IMR-90 (cell line): ENCODE results near the gene NFRKB. TPM values are rescaled to one million over a fixed set of nuclear protein-coding genes. Genes with fewer than 3 reads are reported as not detected.
"Not testable (repeated sequence)": the region's sequence is repeated elsewhere in the genome, so short reads cannot be mapped to it uniquely, and the experiment has no call there.

Experiments used
- ATAC-seq: fragments of 200-7000 bp; cut with Tn5 transposase; 2 replicates; pipeline ENCODE4 v1.9.1; 2020; ENCODE audit warnings: low read depth, mild to moderate bottlenecking, moderate library complexity
- BruUV-seq: library from RNA; stranded (reverse); fragments of 400-500 nt; replicated peaks from 2 replicates; lab custom pipeline; 2021; lab: Mats Ljungman, UMichigan
- CTCF ChIA-PET: fragments of 300-600 bp; formaldehyde crosslinking; extraction: SDS; loops from one replicate; lab custom pipeline; 2021; ENCODE audit warnings: antibody characterized with exemption; lab: Yijun Ruan, JAX
- POLR2A ChIA-PET: fragments of 300-600 bp; sonication (Branson Sonifier 250); formaldehyde crosslinking; loops from one replicate; lab custom pipeline; 2022; ENCODE audit warnings: antibody characterized with exemption; ENCODE audit not compliant: unreplicated experiment; lab: Charles Lee
- DNase-seq: peaks from one replicate; pipeline ENCODE4 v3.0.0; 2013
- H2AFZ ChIP-seq: replicated peaks from 2 replicates; pipeline ENCODE3; 2013; ENCODE audit warnings: low read length, mild to moderate bottlenecking; ENCODE audit not compliant: poor library complexity
- H2AK5ac ChIP-seq: 2 replicates; pipeline ENCODE4 v1.6.1; 2013; ENCODE audit warnings: low read depth, low read length, inconsistent platforms
- H2AK9ac ChIP-seq: replicated peaks from 2 replicates; pipeline ENCODE3; 2013; ENCODE audit warnings: mild to moderate bottlenecking, low read depth, low read length, moderate library complexity; ENCODE audit not compliant: poor library complexity
- H2BK120ac ChIP-seq: 2 replicates; pipeline ENCODE4 v1.6.1; 2013; ENCODE audit warnings: low read depth, low read length, inconsistent platforms
- H2BK15ac ChIP-seq: 3 replicates; pipeline ENCODE4 v1.6.1; 2013; ENCODE audit warnings: low read depth, low read length, inconsistent platforms
- H2BK20ac ChIP-seq: 2 replicates; pipeline ENCODE4 v1.6.1; 2013; ENCODE audit warnings: low read depth, mild to moderate bottlenecking, inconsistent platforms, low read length, moderate library complexity
- H2BK5ac ChIP-seq: 2 replicates; pipeline ENCODE4 v1.6.1; 2013; ENCODE audit warnings: mild to moderate bottlenecking, low read depth, low read length, inconsistent platforms; ENCODE audit not compliant: poor library complexity, severe bottlenecking
- H3K14ac ChIP-seq: replicated peaks from 2 replicates; pipeline ENCODE4 v1.6.1; 2013; ENCODE audit warnings: low read depth, low read length, inconsistent platforms
- H3K18ac ChIP-seq: 2 replicates; pipeline ENCODE4 v1.6.1; 2013; ENCODE audit warnings: low read depth, low read length, control low read depth
- H3K23ac ChIP-seq: 2 replicates; pipeline ENCODE4 v1.6.1; 2013; ENCODE audit warnings: low read depth, low read length, inconsistent platforms
- H3K27ac ChIP-seq: 2 replicates; pipeline ENCODE4 v1.5.1; 2013; ENCODE audit warnings: mild to moderate bottlenecking, control low read depth, low read length; ENCODE audit not compliant: insufficient read depth
- H3K27me3 ChIP-seq: 2 replicates; pipeline ENCODE4 v1.6.1; 2013; ENCODE audit warnings: low read length; ENCODE audit not compliant: control insufficient read depth, insufficient read depth
- H3K36me3 ChIP-seq: 2 replicates; pipeline ENCODE4 v1.6.1; 2013; ENCODE audit warnings: low read length, mixed read lengths; ENCODE audit not compliant: control insufficient read depth, insufficient read depth
- H3K4ac ChIP-seq: 2 replicates; pipeline ENCODE4 v1.6.1; 2013; ENCODE audit warnings: low read depth, low read length, inconsistent platforms
- H3K4me1 ChIP-seq: 2 replicates; pipeline ENCODE4 v1.6.1; 2013; ENCODE audit warnings: low read length, mixed read lengths; ENCODE audit not compliant: control insufficient read depth, insufficient read depth
- H3K4me2 ChIP-seq: 2 replicates; pipeline ENCODE4 v1.6.1; 2013; ENCODE audit warnings: low read depth, mild to moderate bottlenecking, control low read depth, low read length, moderate library complexity
- H3K4me3 ChIP-seq: 2 replicates; pipeline ENCODE4 v1.5.1; 2013; ENCODE audit warnings: low read depth, mild to moderate bottlenecking, control low read depth, low read length, moderate library complexity; ENCODE audit not compliant: insufficient read depth
- H3K56ac ChIP-seq: 2 replicates; pipeline ENCODE4 v1.6.1; 2013; ENCODE audit warnings: low read length, inconsistent platforms; ENCODE audit not compliant: insufficient read depth; ENCODE audit errors: extremely low read depth
- H3K79me1 ChIP-seq, 2 experiments: 2 replicates each; pipeline ENCODE4 v1.6.1; 2013; ENCODE audit warnings: low read length in 2 of 2, inconsistent platforms in 1 of 2, low read depth in 1 of 2
- H3K9ac ChIP-seq: 2 replicates; pipeline ENCODE4 v1.6.1; 2013; ENCODE audit warnings: low read depth, low read length, control low read depth
- H3K9me1 ChIP-seq: 2 replicates; pipeline ENCODE4 v1.6.1; 2013; ENCODE audit warnings: low read length, inconsistent platforms; ENCODE audit not compliant: insufficient read depth
- H3K9me3 ChIP-seq: 2 replicates; pipeline ENCODE4 v1.6.1; 2013; ENCODE audit warnings: low read length; ENCODE audit not compliant: control insufficient read depth, insufficient read depth
- H4K20me1 ChIP-seq: 2 replicates; pipeline ENCODE4 v1.6.1; 2013; ENCODE audit warnings: low read length, inconsistent platforms; ENCODE audit not compliant: insufficient read depth
- H4K5ac ChIP-seq: 2 replicates; pipeline ENCODE4 v1.6.1; 2013; ENCODE audit warnings: mild to moderate bottlenecking, low read depth, low read length, control low read depth
- H4K8ac ChIP-seq, 2 experiments: 2 replicates each; pipeline ENCODE4 v1.6.1; 2013; ENCODE audit warnings: low read depth in 2 of 2, low read length in 2 of 2, control low read depth in 1 of 2, inconsistent platforms in 1 of 2
- H4K91ac ChIP-seq: 2 replicates; pipeline ENCODE4 v1.6.1; 2013; ENCODE audit warnings: low read depth, low read length, inconsistent platforms; ENCODE audit not compliant: insufficient read depth
- BHLHE40 ChIP-seq: fragments of 150-350 bp; IDR thresholded peaks from 2 replicates; pipeline ENCODE4 v1.6.1; 2016; ENCODE audit warnings: mild to moderate bottlenecking, low read depth, low read length
- CEBPB ChIP-seq: IDR thresholded peaks from 2 replicates; pipeline ENCODE4 v1.6.1; 2012; ENCODE audit warnings: low read depth, low read length, improper control_type of control experiment
- CHD1 ChIP-seq: IDR thresholded peaks from 2 replicates; pipeline ENCODE4 v1.6.1; 2012; ENCODE audit warnings: low read depth, low read length, improper control_type of control experiment
- MAFK ChIP-seq: IDR thresholded peaks from 2 replicates; pipeline ENCODE4 v1.6.1; 2012; ENCODE audit warnings: low read depth, low read length, improper control_type of control experiment
- POLR2A ChIP-seq: IDR thresholded peaks from 2 replicates; pipeline ENCODE4 v1.6.1; 2012; ENCODE audit warnings: mild to moderate bottlenecking, low read depth, low read length
- RAD21 ChIP-seq: IDR thresholded peaks from 2 replicates; pipeline ENCODE4 v1.6.1; 2012; ENCODE audit warnings: low read length, improper control_type of control experiment
- SMC3 ChIP-seq: fragments of 150-350 bp; IDR thresholded peaks from 2 replicates; pipeline ENCODE4 v1.6.1; 2016; ENCODE audit warnings: low read depth, mild to moderate bottlenecking, antibody characterized with exemption, low read length, moderate library complexity
- WGBS, 2 experiments: methylation state at CpG; one replicate each; pipeline versions ENCODE4 v1.1.5 to v1.1.7; 2013; ENCODE audit warnings: missing lambda C conversion rate in 2 of 2; ENCODE audit not compliant: insufficient read length in 1 of 2; ENCODE audit errors: extremely low coverage in 2 of 2; 5-methylcytosine and 5-hydroxymethylcytosine counted together
- dilution Hi-C: fragments of 300-500 bp; cut with HindIII; formaldehyde crosslinking; loops from one replicate; pipeline ENCODE4 v1.14.3; 2018; ENCODE audit warnings: low sequenced_read_pairs; ENCODE audit not compliant: unreplicated experiment
- in situ Hi-C: fragments of 300-500 bp; cut with MboI; formaldehyde crosslinking; loops from 3 replicates; pipeline ENCODE4 v1.14.3; 2019; ENCODE audit warnings: low sequenced_read_pairs, inconsistent platforms, mixed read lengths
- intact Hi-C: fragments of 100-400 bp; cut with micrococcal nuclease; formaldehyde crosslinking; loops from 2 replicates; pipeline ENCODE4 v1.10.0; 2022
- polyA plus RNA-seq, 3 experiments: library from polyadenylated mRNA; depleted of rRNA; stranded (reverse); fragments of >200 nt; gene quantifications; 2 replicates each; pipeline ENCODE4 v1.2.3, GENCODE V29; 2012; ENCODE audit warnings: low replicate concordance in 1 of 3
- total RNA-seq: library from RNA; depleted of rRNA; stranded (reverse); fragments of >200 nt; gene quantifications from 2 replicates; pipeline ENCODE4 v1.2.3, GENCODE V29; 2012

NFRKB gene
- total and polyA plus RNA-seq, 2 of the 4 experiments (the other 2 are of a cell fraction), result 15.2 to 28.9 TPM

DNA sequence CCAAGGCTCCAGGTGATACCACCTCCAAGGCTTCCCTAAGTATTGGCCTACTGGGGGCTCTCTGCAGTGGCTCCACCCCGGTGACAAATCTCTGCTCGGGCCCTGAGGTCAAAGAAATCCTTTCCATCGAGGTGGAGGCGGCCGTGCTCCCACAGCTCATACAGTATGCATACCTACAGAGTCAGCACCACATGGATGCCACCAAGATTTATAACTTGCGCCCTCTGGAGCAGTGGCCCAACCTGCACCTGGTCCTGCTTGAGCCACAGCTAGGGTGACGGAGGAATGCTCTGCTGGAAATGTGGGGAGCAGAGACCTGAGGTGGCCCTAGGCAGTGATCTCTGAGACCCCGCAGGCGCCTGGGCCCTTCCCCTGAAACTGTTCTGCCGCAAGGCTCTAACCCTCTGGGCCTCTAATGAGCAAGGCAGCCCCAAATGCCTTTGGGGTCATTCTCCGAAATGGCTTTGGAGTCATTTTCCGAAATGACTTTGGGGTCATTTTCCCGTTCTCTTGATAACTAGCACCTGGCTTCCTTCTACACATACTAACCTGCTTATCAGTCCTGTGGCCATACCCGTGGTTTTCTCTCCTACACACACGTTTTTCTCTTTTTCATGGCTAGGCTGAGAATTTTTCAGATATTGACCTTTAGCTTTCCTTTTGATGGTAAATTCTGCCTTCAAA is 45.8 kb downstream of the NFRKB start:
- Histone ChIP-seq H3K27ac (no peak overlapping the region), H3K14ac (no peak overlapping the region), H4K91ac (no peak overlapping the region), H3K56ac (no peak overlapping the region), H2BK15ac (no peak overlapping the region), H2AK5ac (no peak overlapping the region), H3K18ac (no peak overlapping the region), H3K9me3 (no peaks in the 10 kb centered on the region), H3K4me3 (no peak overlapping the region), H3K9ac (no peak overlapping the region), H3K4ac (no peak overlapping the region), H2BK5ac (no peak overlapping the region), H3K36me3 (no peaks in the 10 kb centered on the region), H3K4me1 (peaks cover 13% of the 10 kb centered on the region), H4K5ac (no peak overlapping the region), H3K27me3 (peaks cover 25% of the 10 kb centered on the region), H4K8ac (no peak overlapping the region), H3K4me2 (no peak overlapping the region), H2AFZ (no peak overlapping the region), H4K20me1 (peaks cover 4% of the 10 kb centered on the region; the same call in 1 of the 2 replicates), H3K9me1 (peaks cover 9% of the 10 kb centered on the region), H3K79me1 (no peaks in the 10 kb centered on the region), H2AK9ac (no peak overlapping the region), H2BK20ac (no peak overlapping the region), H2BK120ac (no peak overlapping the region), H3K23ac (no peak overlapping the region)
- no TSS peak for BruUV-seq
- DNase-seq, result no peak
- no peak for ATAC-seq
- WGBS, 2 experiments, result 90% methylated on average over 4 of the region's 15 CpGs; no CpG with 5 or more reads in 1 of the 2 experiments
- intact Hi-C loops, result no loop called here
- ChIA-PET CTCF (no interaction called here), POLR2A (no interaction called here)
- TF ChIP-seq RAD21 (no peak), CHD1 (no peak), BHLHE40 (no peak), POLR2A (no peak), CEBPB (no peak), MAFK (no peak), SMC3 (no peak)
- in situ Hi-C loops, result no loop called here
- dilution Hi-C loops, result no loop called here

DNA sequence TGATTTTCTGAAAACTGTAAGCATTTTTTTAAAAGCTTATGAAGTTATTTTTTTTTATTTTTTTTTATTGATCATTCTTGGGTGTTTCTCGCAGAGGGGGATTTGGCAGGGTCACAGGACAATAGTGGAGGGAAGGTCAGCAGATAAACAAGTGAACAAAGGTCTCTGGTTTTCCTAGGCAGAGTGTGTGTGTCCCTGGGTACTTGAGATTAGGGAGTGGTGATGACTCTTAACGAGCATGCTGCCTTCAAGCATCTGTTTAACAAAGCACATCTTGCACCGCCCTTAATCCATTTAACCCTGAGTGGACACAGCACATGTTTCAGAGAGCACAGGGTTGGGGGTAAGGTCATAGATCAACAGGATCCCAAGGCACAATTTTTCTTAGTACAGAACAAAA is 48.0 kb downstream of the NFRKB start:
- H3K27ac ChIP-seq, H3K18ac ChIP-seq, H2BK5ac ChIP-seq, H3K9me1 ChIP-seq, H3K4ac ChIP-seq, H3K4me2 ChIP-seq, H3K4me3 ChIP-seq, H2BK120ac ChIP-seq, ATAC-seq, POLR2A ChIA-PET, H3K9me3 ChIP-seq, BruUV-seq, H3K79me1 ChIP-seq, H2BK15ac ChIP-seq, H3K9ac ChIP-seq, H2AK9ac ChIP-seq, H4K5ac ChIP-seq, H2BK20ac ChIP-seq, H3K23ac ChIP-seq, H2AK5ac ChIP-seq, H4K8ac ChIP-seq, H3K14ac ChIP-seq, H3K56ac ChIP-seq, H4K91ac ChIP-seq, H3K36me3 ChIP-seq, H2AFZ ChIP-seq, in situ Hi-C loops, DNase-seq, H3K4me1 ChIP-seq, dilution Hi-C loops, H4K20me1 ChIP-seq, CTCF ChIA-PET: not testable (repeated sequence)
- intact Hi-C loops, result loop anchor here (2.0 kb wide), 1 partner anchor 81 kb away; no protein-coding TSS in a partner anchor
- WGBS, 2 experiments, result no CpG with 5 or more reads among the region's 3 CpGs
- peaks cover 31% of the 10 kb centered on the region for H3K27me3 ChIP-seq
